ENCODE data around the gene CLEC18A.
"Not testable (repeated sequence)": the region's sequence is repeated elsewhere in the genome, so short reads cannot be mapped to it uniquely, and the experiment has no call there.

GRCh38 chr16:70011120-70011519, 60.0 kb downstream of the CLEC18A start:
- TF ChIP-seq, protein P1, sequence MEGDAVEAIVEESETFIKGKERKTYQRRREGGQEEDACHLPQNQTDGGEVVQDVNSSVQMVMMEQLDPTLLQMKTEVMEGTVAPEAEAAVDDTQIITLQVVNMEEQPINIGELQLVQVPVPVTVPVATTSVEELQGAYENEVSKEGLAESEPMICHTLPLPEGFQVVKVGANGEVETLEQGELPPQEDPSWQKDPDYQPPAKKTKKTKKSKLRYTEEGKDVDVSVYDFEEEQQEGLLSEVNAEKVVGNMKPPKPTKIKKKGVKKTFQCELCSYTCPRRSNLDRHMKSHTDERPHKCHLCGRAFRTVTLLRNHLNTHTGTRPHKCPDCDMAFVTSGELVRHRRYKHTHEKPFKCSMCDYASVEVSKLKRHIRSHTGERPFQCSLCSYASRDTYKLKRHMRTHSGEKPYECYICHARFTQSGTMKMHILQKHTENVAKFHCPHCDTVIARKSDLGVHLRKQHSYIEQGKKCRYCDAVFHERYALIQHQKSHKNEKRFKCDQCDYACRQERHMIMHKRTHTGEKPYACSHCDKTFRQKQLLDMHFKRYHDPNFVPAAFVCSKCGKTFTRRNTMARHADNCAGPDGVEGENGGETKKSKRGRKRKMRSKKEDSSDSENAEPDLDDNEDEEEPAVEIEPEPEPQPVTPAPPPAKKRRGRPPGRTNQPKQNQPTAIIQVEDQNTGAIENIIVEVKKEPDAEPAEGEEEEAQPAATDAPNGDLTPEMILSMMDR (IDR thresholded peaks at IDR 0.05; ENCODE audit: insufficient read depth, low read depth, low read length) = not testable (repeated sequence)
- not testable (repeated sequence) for TF ChIP-seq EZH2 (IDR thresholded peaks at IDR 0.05; ENCODE audit: insufficient read depth, low read length)
